Endothelial cell (in vitro differentiated cells): Measurements from ENCODE around the gene ZC3H10. TPM values are rescaled to one million over a fixed set of nuclear protein-coding genes. Genes with fewer than 3 reads are reported as not detected.

Experiments used
- DNase-seq: peaks from one replicate; pipeline ENCODE4 v3.0.0; 2021; ENCODE audit warnings: low spot score
- H3K27ac Mint-ChIP-seq: one replicate; pipeline ENCODE4 v1.8.0; 2021; ENCODE audit warnings: mixed read lengths, inconsistent platforms; ENCODE audit not compliant: unreplicated experiment
- H3K27me3 Mint-ChIP-seq: one replicate; pipeline ENCODE4 v1.8.0; 2021; ENCODE audit warnings: mild to moderate bottlenecking, moderate library complexity, mixed read lengths, inconsistent platforms; ENCODE audit not compliant: unreplicated experiment
- H3K36me3 Mint-ChIP-seq: one replicate; pipeline ENCODE4 v1.8.0; 2021; ENCODE audit warnings: mild to moderate bottlenecking, low read depth, mixed read lengths, inconsistent platforms; ENCODE audit not compliant: unreplicated experiment
- H3K4me1 Mint-ChIP-seq: one replicate; pipeline ENCODE4 v1.8.0; 2021; ENCODE audit warnings: mild to moderate bottlenecking, mixed read lengths, inconsistent platforms; ENCODE audit not compliant: unreplicated experiment
- H3K4me3 Mint-ChIP-seq: one replicate; pipeline ENCODE4 v1.8.0; 2021; ENCODE audit warnings: mild to moderate bottlenecking, mixed read lengths, inconsistent platforms; ENCODE audit not compliant: unreplicated experiment
- H3K9me3 Mint-ChIP-seq: one replicate; pipeline ENCODE4 v1.8.0; 2021; ENCODE audit warnings: mixed read lengths, inconsistent platforms; ENCODE audit not compliant: unreplicated experiment
- total RNA-seq: library from RNA; stranded (reverse); fragmentation: NEBNext Ultra II Directional; extraction: Animal tissue kit (Norgen Biotek cat#: 25700); gene quantifications from one replicate; pipeline ENCODE4 v1.2.1, GENCODE V29; 2021; ENCODE audit not compliant: unreplicated experiment
- TF ChIP-seq, protein P1 (sequence below): fragments of 200-600 bp; sonication (generic); IDR thresholded peaks from one replicate; pipeline ENCODE4 v1.5.0; 2021; ENCODE audit warnings: antibody characterized with exemption; ENCODE audit not compliant: unreplicated experiment

Gene ZC3H10
- total RNA-seq, 1 donor from 2014 or later: 10.4 TPM

DNA sequence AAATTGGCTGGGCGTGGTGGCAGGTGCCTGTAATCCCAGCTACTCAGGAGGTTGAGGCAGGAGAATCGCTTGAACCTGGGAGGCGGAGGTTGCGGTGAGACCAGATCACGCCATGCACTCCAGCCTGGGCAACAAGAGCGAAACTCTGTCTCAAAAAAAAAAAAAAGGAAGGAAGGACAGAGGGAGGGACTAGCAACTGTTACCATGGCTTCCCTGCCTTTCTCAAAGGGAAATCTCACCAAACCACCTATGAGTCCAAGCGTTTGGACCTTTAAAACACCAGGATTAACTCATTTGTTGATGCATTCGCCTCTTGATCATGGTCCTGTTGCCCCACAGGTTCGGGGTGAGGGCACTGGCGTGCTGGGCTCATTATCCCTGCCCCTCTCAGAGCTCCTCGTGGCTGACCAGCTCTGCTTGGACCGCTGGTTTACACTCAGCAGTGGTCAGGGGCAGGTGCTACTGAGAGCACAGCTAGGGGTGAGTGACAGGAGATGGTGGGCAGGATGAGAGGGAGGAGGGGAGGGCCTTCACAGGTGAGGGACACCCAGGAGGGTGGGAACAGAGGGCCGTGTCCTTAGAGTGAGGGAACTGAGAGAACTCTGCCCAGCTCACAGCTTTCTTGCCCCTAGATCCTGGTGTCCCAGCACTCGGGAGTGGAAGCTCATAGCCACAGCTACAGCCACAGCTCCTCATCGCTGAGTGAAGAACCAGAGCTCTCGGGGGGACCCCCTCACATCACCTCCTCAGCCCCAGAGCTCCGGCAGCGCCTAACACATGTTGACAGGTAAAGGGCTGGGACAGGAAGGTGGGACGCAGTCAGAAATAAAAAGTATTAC, 24.1 kb downstream of the ZC3H10 start:
- H3K36me3 Mint-ChIP-seq: peaks cover 70% of the 10 kb centered on the region
- H3K27ac Mint-ChIP-seq: peak overlapping the region; percentile 99
- peaks cover 56% of the 10 kb centered on the region for H3K4me1 Mint-ChIP-seq
- H3K4me3 Mint-ChIP-seq: peak overlapping the region; percentile 80
- TF ChIP-seq, protein P1, sequence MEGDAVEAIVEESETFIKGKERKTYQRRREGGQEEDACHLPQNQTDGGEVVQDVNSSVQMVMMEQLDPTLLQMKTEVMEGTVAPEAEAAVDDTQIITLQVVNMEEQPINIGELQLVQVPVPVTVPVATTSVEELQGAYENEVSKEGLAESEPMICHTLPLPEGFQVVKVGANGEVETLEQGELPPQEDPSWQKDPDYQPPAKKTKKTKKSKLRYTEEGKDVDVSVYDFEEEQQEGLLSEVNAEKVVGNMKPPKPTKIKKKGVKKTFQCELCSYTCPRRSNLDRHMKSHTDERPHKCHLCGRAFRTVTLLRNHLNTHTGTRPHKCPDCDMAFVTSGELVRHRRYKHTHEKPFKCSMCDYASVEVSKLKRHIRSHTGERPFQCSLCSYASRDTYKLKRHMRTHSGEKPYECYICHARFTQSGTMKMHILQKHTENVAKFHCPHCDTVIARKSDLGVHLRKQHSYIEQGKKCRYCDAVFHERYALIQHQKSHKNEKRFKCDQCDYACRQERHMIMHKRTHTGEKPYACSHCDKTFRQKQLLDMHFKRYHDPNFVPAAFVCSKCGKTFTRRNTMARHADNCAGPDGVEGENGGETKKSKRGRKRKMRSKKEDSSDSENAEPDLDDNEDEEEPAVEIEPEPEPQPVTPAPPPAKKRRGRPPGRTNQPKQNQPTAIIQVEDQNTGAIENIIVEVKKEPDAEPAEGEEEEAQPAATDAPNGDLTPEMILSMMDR: no peak
- peaks cover 13% of the 10 kb centered on the region for H3K27me3 Mint-ChIP-seq
- DNase-seq: no peak
- no peaks in the 10 kb centered on the region for H3K9me3 Mint-ChIP-seq

DNA sequence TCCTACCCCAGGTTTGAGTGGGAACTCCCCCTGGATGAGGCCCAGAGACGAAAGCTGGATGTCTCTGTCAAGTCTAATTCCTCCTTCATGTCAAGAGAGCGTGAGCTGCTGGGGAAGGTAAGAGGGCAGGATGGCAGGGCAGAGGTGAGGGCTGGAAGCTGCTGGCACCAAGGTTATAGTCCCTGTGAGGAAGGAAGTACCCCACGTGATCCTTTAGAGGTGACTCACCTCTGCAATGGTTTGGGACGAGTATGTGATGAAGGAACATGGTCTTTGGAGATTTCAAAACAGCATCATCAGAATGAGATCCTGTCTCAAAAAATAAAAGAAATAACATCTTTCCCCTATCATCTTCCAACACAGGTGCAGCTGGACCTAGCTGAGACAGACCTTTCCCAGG, 25.2 kb downstream of the ZC3H10 start:
- TF ChIP-seq, protein P1: no peak
- Mint-ChIP-seq H3K27ac (peak overlapping the region; percentile 99), H3K4me3 (peak overlapping the region; percentile 80)

DNA sequence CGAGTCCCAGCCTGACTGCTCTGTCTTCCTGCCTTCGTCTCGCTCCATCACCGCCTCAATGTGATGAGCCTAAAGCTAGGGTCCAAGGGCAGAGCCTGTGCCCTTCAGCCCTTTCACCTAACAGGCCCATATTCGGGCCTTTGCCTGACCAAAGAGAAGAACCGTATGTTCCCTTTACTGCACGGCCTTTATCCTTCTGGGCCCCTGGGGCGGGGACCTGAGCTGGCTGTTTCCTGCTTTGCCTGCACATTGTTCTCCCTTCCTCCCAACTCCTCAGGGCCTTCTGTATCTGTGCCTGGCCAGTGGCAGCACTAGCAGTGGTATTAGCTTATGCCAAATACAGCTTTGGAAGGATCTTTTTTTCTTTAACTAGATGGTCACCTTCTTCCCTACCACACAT, 25.8 kb downstream of the ZC3H10 start:
- TF ChIP-seq, protein P1: no peak
- Mint-ChIP-seq H3K27ac (peak overlapping the region; percentile 99), H3K36me3 (peaks cover 54% of the 10 kb centered on the region), H3K4me1 (peaks cover 56% of the 10 kb centered on the region), H3K4me3 (peak overlapping the region; percentile 83), H3K27me3 (peaks cover 8% of the 10 kb centered on the region), H3K9me3 (no peaks in the 10 kb centered on the region)
- peak; percentile 50 for DNase-seq

More for the DNA sequence above, 25.2 kb downstream of the ZC3H10 start:
- Mint-ChIP-seq H3K4me1 (peaks cover 56% of the 10 kb centered on the region), H3K36me3 (peaks cover 61% of the 10 kb centered on the region), H3K27me3 (peaks cover 10% of the 10 kb centered on the region), H3K9me3 (no peaks in the 10 kb centered on the region)
- no peak for DNase-seq

DNA sequence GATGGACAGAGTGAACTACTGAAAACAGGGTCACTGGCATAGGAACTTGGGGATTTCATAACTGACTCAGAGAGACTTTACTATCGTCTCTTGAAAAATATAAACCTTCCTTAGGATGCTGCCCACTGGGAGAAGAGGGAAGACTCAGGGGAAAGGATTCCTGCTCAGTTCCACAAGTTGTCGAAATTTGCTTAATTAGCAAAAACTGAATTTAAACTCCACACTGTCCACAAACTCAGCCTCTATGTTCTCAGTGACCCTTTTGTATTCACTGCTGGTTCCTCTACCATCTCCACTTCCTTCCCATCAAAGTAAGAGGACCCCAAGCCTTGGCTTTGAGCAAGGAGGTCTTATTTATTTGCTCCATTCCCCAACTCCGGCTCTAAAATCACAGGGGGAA, 27.2 kb downstream of the ZC3H10 start:
- H3K36me3 Mint-ChIP-seq: peaks cover 43% of the 10 kb centered on the region

More for the DNA sequence above, 27.2 kb downstream of the ZC3H10 start:
- peaks cover 8% of the 10 kb centered on the region for H3K27me3 Mint-ChIP-seq
- no peak for DNase-seq
- peaks cover 52% of the 10 kb centered on the region for H3K4me1 Mint-ChIP-seq
- H3K27ac Mint-ChIP-seq: no peak overlapping the region
- TF ChIP-seq, protein P1: no peak
- H3K9me3 Mint-ChIP-seq: no peaks in the 10 kb centered on the region
- H3K4me3 Mint-ChIP-seq: peak overlapping the region; percentile 47
